ENCODE measurements around the gene ESD.

ESD gene

GRCh38 chr13:46743191-46743590 is 53.8 kb downstream of the ESD start:
- DNase-seq: no peak

GRCh38 chr13:46739447-46740098 is 57.4 kb downstream of the ESD start:
- no peak for DNase-seq

GRCh38 chr13:46738766-46739165 is 58.2 kb downstream of the ESD start:
- DNase-seq: no peak

GRCh38 chr13:46738055-46738454 is 58.9 kb downstream of the ESD start:
- DNase-seq: no peak

GRCh38 chr13:46736541-46737310 is 60.2 kb downstream of the ESD start:
- DNase-seq: no peak

GRCh38 chr13:46735425-46735824 is 61.5 kb downstream of the ESD start:
- no peak for DNase-seq

- DNase-seq: no peak
These were observed 65.4 kb downstream of the ESD start for GRCh38 chr13:46731535-46731934.

- DNase-seq: no peak
These were observed 68.2 kb downstream of the ESD start for GRCh38 chr13:46728777-46729176.

GRCh38 chr13:46726347-46726746 is 70.6 kb downstream of the ESD start:
- DNase-seq: no peak

Measured in NCI-H345 (cell line).